Lower leg skin (tissue), 4 donors: ENCODE data around the gene ZFAND3. TPM values are rescaled to one million over a fixed set of nuclear protein-coding genes. Genes with fewer than 3 reads are reported as not detected.

Experiments
- DNase-seq, 2 donors: peaks; one replicate each; pipeline ENCODE4 v3.0.0-alpha.2; 2019; ENCODE audit warnings: low spot score in 2 of 2
- H3K4me3 ChIP-seq: fragments of 200-600 bp; sonication (generic); 2 replicates; pipeline ENCODE4 v1.5.1; 2017; ENCODE audit warnings: mild to moderate bottlenecking, low read depth; ENCODE audit not compliant: poor library complexity, severe bottlenecking
- CTCF ChIP-seq, 3 donors: fragments of 450-650 bp; IDR thresholded peaks; one replicate each; pipeline ENCODE4 v1.5.1; 2016; ENCODE audit warnings: antibody characterized with exemption in 3 of 3, mild to moderate bottlenecking in 3 of 3, moderate library complexity in 2 of 3
- POLR2A ChIP-seq, 2 donors: fragments of 450-650 bp; IDR thresholded peaks; one replicate each; pipeline ENCODE4 v1.6.1; 2016 to 2017; ENCODE audit warnings: antibody characterized with exemption in 2 of 2, mild to moderate bottlenecking in 1 of 2, moderate library complexity in 1 of 2
- WGBS, 2 donors: methylation state at CpG; one replicate each; pipeline ENCODE4 v1.1.5; 2018; 5-methylcytosine and 5-hydroxymethylcytosine counted together
- intact Hi-C: fragments of 100-400 bp; cut with DNase I; formaldehyde crosslinking; loops from one replicate; pipeline ENCODE4 v1.15.0; 2023; ENCODE audit warnings: low total_unique reads
- total RNA-seq, 4 donors: library from RNA; depleted of rRNA; stranded (reverse); fragments of >200 nt; gene quantifications; one replicate each; pipeline ENCODE4 v1.1.0, GENCODE V29; 2016

Gene ZFAND3
- total RNA-seq, 4 donors from 2014 or later: 26.3 to 40.8 (median 30.3) TPM

DNA sequence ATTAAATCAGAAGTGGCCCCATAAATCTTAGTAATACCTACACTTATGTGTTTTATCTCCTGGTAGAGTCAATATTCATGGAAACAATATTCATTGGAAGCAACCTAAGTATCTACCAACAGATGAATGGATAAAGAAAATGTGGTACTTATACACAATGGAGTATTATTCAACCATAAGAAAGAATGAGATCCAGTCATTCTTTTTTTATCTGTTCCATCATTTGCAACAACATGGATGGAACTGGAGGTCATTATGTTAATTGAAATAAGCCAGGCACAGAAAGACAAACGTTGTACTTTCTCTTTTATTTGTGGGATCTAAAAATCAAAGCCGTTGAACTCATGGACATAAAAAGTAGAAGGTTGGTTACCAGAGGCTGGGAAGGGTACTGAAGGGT lies 268.5 kb downstream of the ZFAND3 start:
- no peak for TF ChIP-seq CTCF (IDR thresholded peaks at IDR 0.05)
- TF ChIP-seq POLR2A (IDR thresholded peaks at IDR 0.05): no peak
- WGBS, 2 donors: 74 to 79% methylated on average over 2 of the region's 2 CpGs
- DNase-seq: no peak

DNA sequence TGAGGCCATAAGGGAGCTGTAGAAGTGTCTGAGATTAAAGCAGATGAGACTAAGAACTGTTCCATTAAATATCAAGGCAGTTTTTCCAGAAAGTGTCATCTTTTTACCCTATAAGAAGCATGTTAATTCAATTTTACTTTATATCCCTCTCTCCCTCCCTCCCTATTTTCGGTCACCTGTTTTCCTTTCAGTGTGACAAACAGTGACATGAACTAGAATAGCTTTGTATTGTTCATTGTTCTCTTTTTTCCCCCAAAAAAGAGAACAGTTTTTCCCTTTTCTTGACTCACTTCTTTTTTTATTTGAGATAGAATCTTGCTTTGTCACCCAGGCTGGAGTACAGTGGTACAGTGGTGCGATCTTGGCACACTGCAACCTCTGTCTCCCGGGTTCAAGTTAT lies 269.3 kb downstream of the ZFAND3 start:
- no peak for DNase-seq
- intact Hi-C loops: no loop called here
- TF ChIP-seq POLR2A (IDR thresholded peaks at IDR 0.05) (no peak), CTCF (IDR thresholded peaks at IDR 0.05) (no peak)
- H3K4me3 ChIP-seq: no peak overlapping the region
- 93 to 95% methylated on average over 3 of the region's 3 CpGs for WGBS, 2 donors

More for the DNA sequence above, 268.5 kb downstream of the ZFAND3 start:
- H3K4me3 ChIP-seq: no peak overlapping the region
- intact Hi-C loops: no loop called here

GRCh38 chr6:38091613-38092012 lies 272.1 kb downstream of the ZFAND3 start:
- TF ChIP-seq CTCF (IDR thresholded peaks at IDR 0.05): no peak
- 81 to 89% methylated on average over 6 of the region's 6 CpGs for WGBS, 2 donors
- DNase-seq: no peak
- intact Hi-C loops: no loop called here
- H3K4me3 ChIP-seq: no peak overlapping the region

GRCh38 chr6:38092465-38092864 lies 272.9 kb downstream of the ZFAND3 start:
- 84 to 94% methylated on average over 4 of the region's 4 CpGs for WGBS, 2 donors
- no peak for TF ChIP-seq CTCF (IDR thresholded peaks at IDR 0.05)
- no peak for TF ChIP-seq POLR2A (IDR thresholded peaks at IDR 0.05)
- intact Hi-C loops: no loop called here
- no peak overlapping the region for H3K4me3 ChIP-seq
- no peak for DNase-seq

- H3K4me3 ChIP-seq: no peak overlapping the region
- no peak for DNase-seq
- TF ChIP-seq POLR2A (IDR thresholded peaks at IDR 0.05): no peak
- no peak for TF ChIP-seq CTCF (IDR thresholded peaks at IDR 0.05)
- intact Hi-C loops: no loop called here
Observed at GRCh38 chr6:38092964-38093363, 273.4 kb downstream of the ZFAND3 start.

DNA sequence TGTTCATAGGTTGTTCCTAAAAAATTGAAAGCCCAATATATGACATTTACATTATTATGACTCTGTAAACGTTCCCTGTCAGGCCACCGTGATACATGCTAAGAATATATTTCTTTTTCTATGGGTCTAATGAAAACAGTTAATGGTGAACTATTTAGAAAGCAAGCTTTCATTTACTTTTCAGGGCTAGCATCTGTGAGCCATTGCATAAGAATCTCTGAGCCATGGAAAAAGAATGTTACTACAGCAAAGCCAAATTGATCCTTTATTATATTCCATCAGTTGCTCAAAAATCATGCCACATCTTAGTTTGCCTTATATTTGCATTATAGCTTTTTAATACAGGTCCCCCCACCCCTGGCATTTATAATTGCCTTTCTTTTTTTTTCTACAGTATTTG lies 275.5 kb downstream of the ZFAND3 start:
- H3K4me3 ChIP-seq: no peak overlapping the region
- WGBS, 2 donors: 63 to 65% methylated on average over 2 of the region's 2 CpGs
- intact Hi-C loops: no loop called here
- TF ChIP-seq CTCF (IDR thresholded peaks at IDR 0.05) (no peak), POLR2A (IDR thresholded peaks at IDR 0.05) (no peak)
- DNase-seq: no peak
